ENCODE results near the gene DISC1.
"Not testable (repeated sequence)": the region's sequence is repeated elsewhere in the genome, so short reads cannot be mapped to it uniquely, and the experiment has no call there.

Gene DISC1

GRCh38 chr1:231634323-231635013 is 7.9 kb downstream of the DISC1 start:
- DNase-seq = no peak

- DNase-seq = peak in 32 of 56 donors; percentile 11 to 73 (median 37)
These were observed 9.6 kb downstream of the DISC1 start for GRCh38 chr1:231636157-231636556.

- not testable (repeated sequence) for DNase-seq
These were observed 10.3 kb downstream of the DISC1 start for GRCh38 chr1:231636922-231637321.

GRCh38 chr1:231638647-231639046 is 12.1 kb downstream of the DISC1 start:
- no peak for DNase-seq

GRCh38 chr1:231639819-231640218 is 13.2 kb downstream of the DISC1 start:
- DNase-seq = no peak

- not testable (repeated sequence) for DNase-seq
These were observed 14.9 kb downstream of the DISC1 start for GRCh38 chr1:231641444-231641843.

- DNase-seq = not testable (repeated sequence)
These were observed 15.5 kb downstream of the DISC1 start for GRCh38 chr1:231642061-231642460.

GRCh38 chr1:231642618-231643017 is 16.0 kb downstream of the DISC1 start:
- DNase-seq = no peak

GRCh38 chr1:231643071-231643934 is 16.7 kb downstream of the DISC1 start:
- DNase-seq = peak in 25 of 56 donors; percentile 14 to 71 (median 42)

- DNase-seq = no peak
These were observed 17.3 kb downstream of the DISC1 start for GRCh38 chr1:231643935-231644237.

- not testable (repeated sequence) for DNase-seq
These were observed 19.0 kb downstream of the DISC1 start for GRCh38 chr1:231645634-231646033.

- not testable (repeated sequence) for DNase-seq
These were observed 19.6 kb downstream of the DISC1 start for GRCh38 chr1:231646165-231646564.

GRCh38 chr1:231651621-231652260 is 25.2 kb downstream of the DISC1 start:
- DNase-seq = not testable (repeated sequence)

- no peak for DNase-seq
These were observed 27.0 kb downstream of the DISC1 start for GRCh38 chr1:231653632-231654031.

- DNase-seq = no peak
These were observed 30.2 kb downstream of the DISC1 start for GRCh38 chr1:231656741-231657140.

- not testable (repeated sequence) for DNase-seq
These were observed 31.6 kb downstream of the DISC1 start for GRCh38 chr1:231658223-231658622.

GRCh38 chr1:231660198-231660597 is 33.6 kb downstream of the DISC1 start:
- DNase-seq = no peak

- no peak for DNase-seq
These were observed 36.7 kb downstream of the DISC1 start for GRCh38 chr1:231663211-231663792.

GRCh38 chr1:231665101-231665500 is 38.5 kb downstream of the DISC1 start:
- DNase-seq = no peak

- no peak for DNase-seq
These were observed 39.1 kb downstream of the DISC1 start for GRCh38 chr1:231665726-231666125.

GRCh38 chr1:231666220-231666936 is 39.8 kb downstream of the DISC1 start:
- no peak for DNase-seq
